ENCODE measurements around the gene NUP35. TPM values are rescaled to one million over a fixed set of nuclear protein-coding genes. Genes with fewer than 3 reads are reported as not detected.

The NUP35 gene
- 6.2 and 6.7 TPM in 2 replicates for total RNA-seq

GRCh38 chr2:183124222-183124956, at the start of gene NUP35:
Gene NUP35 (plus strand): TSS chr2:183124443. CDS start chr2:183124458, 15 bp downstream.

GRCh38 chr2:183078464-183079138, 45.6 kb upstream of the NUP35 start, which contains the start of gene DUSP19:
Gene DUSP19 (plus strand): TSS chr2:183078747. CDS start chr2:183078934, 187 bp downstream.

Other genes starting within 250 kb of the NUP35 start
- 105 and 106 TPM in 2 replicates for gene NCKAP1, start 86.0 kb upstream of the NUP35 start, total RNA-seq
- 1.5 and 2.5 TPM in 2 replicates for gene DUSP19, start 45.7 kb upstream of the NUP35 start, total RNA-seq